Activated CD4-positive, alpha-beta T cell treated with anti-CD3 and anti-CD28 coated beads, Interleukin-2, amount 50 U/mL, for 48 hours (primary cell): ENCODE measurements around the gene TRIM39.
"Not testable (repeated sequence)": the region's sequence is repeated elsewhere in the genome, so short reads cannot be mapped to it uniquely, and the experiment has no call there.

Experiments
- DNase-seq, 2 experiments: peaks; one replicate each; pipeline ENCODE4 v3.0.0-alpha.2; 2020

TRIM39 gene

GRCh38 chr6:30369280-30369679 lies 42.6 kb downstream of the TRIM39 start:
- not testable (repeated sequence) for DNase-seq

- no peak for DNase-seq
Observed at GRCh38 chr6:30378290-30378937, 51.7 kb downstream of the TRIM39 start.

GRCh38 chr6:30380464-30380863 lies 53.7 kb downstream of the TRIM39 start:
- no peak for DNase-seq

- DNase-seq = no peak
Observed at GRCh38 chr6:30386166-30386565, 59.4 kb downstream of the TRIM39 start.

- DNase-seq = no peak
Observed at GRCh38 chr6:30391240-30391639, 64.5 kb downstream of the TRIM39 start.
